ENCODE results near the gene EFNA3.

The EFNA3 gene

GRCh38 chr1:155053531-155054105, 25.0 kb upstream of the EFNA3 start:
- H3K4me1 ChIP-seq (ENCODE audit: control insufficient read depth, insufficient read depth, low read length) = peaks cover 9% of the 10 kb centered on the region
- CTCF ChIA-PET = interaction anchor here (0.6 to 3.6 kb wide), 8 partner anchors 7 to 1036 kb away, joined by 3 to 32 read pairs (median 4); no protein-coding TSS in a partner anchor

DNA sequence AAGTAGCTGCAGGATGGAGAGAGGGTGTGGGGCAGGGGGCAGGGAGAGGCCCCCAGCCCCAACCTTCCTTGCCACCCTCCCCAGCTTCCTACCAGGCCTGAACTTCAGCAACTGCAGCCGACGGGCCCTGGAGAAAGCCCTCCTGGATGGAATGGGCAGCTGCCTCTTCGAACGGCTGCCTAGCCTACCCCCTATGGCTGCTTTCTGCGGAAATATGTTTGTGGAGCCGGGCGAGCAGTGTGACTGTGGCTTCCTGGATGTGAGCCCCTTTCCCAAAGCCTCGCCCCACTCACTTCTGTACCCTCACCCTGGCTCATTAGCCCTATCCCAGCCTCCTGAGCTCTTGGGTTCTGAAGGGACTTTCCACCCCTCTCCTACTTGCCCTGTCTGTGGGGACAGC, 21.5 kb upstream of the EFNA3 start:
- no peaks in the 10 kb centered on the region for H3K9me3 ChIP-seq (ENCODE audit: control insufficient read depth, insufficient read depth, low read depth, low read length)
- H3K27ac ChIP-seq (ENCODE audit: extremely low read depth, low read depth, low read length) = no peak overlapping the region
- CTCF ChIA-PET = interaction anchor here (0.5 to 10.9 kb wide), 7 partner anchors 8 to 591 kb away, joined by 3 to 117 read pairs (median 3); no protein-coding TSS in a partner anchor
- POLR2A ChIA-PET = interaction anchor here (0.6 to 1.4 kb wide), 2 partner anchors 36 to 85 kb away, joined by 3 read pairs; no protein-coding TSS in a partner anchor
- no peak overlapping the region for H3K4me3 ChIP-seq (ENCODE audit: low read depth, low read length)
- no peaks in the 10 kb centered on the region; the same call in 1 of the 2 replicates for H3K4me1 ChIP-seq (ENCODE audit: control insufficient read depth, insufficient read depth, low read length)
- TF ChIP-seq, protein P1, sequence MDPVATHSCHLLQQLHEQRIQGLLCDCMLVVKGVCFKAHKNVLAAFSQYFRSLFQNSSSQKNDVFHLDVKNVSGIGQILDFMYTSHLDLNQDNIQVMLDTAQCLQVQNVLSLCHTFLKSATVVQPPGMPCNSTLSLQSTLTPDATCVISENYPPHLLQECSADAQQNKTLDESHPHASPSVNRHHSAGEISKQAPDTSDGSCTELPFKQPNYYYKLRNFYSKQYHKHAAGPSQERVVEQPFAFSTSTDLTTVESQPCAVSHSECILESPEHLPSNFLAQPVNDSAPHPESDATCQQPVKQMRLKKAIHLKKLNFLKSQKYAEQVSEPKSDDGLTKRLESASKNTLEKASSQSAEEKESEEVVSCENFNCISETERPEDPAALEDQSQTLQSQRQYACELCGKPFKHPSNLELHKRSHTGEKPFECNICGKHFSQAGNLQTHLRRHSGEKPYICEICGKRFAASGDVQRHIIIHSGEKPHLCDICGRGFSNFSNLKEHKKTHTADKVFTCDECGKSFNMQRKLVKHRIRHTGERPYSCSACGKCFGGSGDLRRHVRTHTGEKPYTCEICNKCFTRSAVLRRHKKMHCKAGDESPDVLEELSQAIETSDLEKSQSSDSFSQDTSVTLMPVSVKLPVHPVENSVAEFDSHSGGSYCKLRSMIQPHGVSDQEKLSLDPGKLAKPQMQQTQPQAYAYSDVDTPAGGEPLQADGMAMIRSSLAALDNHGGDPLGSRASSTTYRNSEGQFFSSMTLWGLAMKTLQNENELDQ (tag by site-specific recombination; IDR thresholded peaks at IDR 0.05; ENCODE audit: low read depth) = no peak
- H3K36me3 ChIP-seq (ENCODE audit: control insufficient read depth in 2 of 2, insufficient read depth in 1 of 2, low read length in 2 of 2) = peaks cover 0 to 69% of the 10 kb centered on the region in 2 experiments; a peak in 1 of 3 replicates

More at GRCh38 chr1:155053531-155054105, 25.0 kb upstream of the EFNA3 start:
- Histone ChIP-seq H3K9me3 (ENCODE audit: control insufficient read depth, insufficient read depth, low read depth, low read length) (no peaks in the 10 kb centered on the region), H3K4me3 (ENCODE audit: low read depth, low read length) (no peak overlapping the region), H3K36me3 (ENCODE audit: control insufficient read depth in 2 of 2, insufficient read depth in 1 of 2, low read length in 2 of 2) (peaks cover 0 to 49% of the 10 kb centered on the region in 2 experiments; a peak in 1 of 3 replicates), H3K27ac (ENCODE audit: extremely low read depth, low read depth, low read length) (no peak overlapping the region)
- POLR2A ChIA-PET = interaction anchor here (0.6 kb wide), 1 partner anchor 1063 kb away, joined by 6 read pairs; no protein-coding TSS in a partner anchor
- TF ChIP-seq ZNF654 (tag by site-specific recombination; IDR thresholded peaks at IDR 0.05; ENCODE audit: low read depth) (no peak), HOXC10 (CRISPR knock-in tag; IDR thresholded peaks at IDR 0.05) (no peak), ZNF335 (tag by site-specific recombination; conservative IDR thresholded peaks at IDR 0.05) (no peak), YY2 (tag by site-specific recombination; IDR thresholded peaks at IDR 0.05) (no peak), ZBTB20 (tag by site-specific recombination; IDR thresholded peaks at IDR 0.05) (no peak), EGR2 (tag by site-specific recombination; IDR thresholded peaks at IDR 0.05; ENCODE audit: low read depth) (no peak), KLF9 (tag by site-specific recombination; IDR thresholded peaks at IDR 0.05; ENCODE audit: low read depth) (no peak), ZNF274 (IDR thresholded peaks at IDR 0.05; ENCODE audit: low read length) (no peak), ZNF274 (tag by site-specific recombination; IDR thresholded peaks at IDR 0.05; ENCODE audit: borderline replicate concordance) (no peak), ZNF366 (tag by site-specific recombination; conservative IDR thresholded peaks at IDR 0.05) (no peak)
- TF ChIP-seq, protein P2, sequence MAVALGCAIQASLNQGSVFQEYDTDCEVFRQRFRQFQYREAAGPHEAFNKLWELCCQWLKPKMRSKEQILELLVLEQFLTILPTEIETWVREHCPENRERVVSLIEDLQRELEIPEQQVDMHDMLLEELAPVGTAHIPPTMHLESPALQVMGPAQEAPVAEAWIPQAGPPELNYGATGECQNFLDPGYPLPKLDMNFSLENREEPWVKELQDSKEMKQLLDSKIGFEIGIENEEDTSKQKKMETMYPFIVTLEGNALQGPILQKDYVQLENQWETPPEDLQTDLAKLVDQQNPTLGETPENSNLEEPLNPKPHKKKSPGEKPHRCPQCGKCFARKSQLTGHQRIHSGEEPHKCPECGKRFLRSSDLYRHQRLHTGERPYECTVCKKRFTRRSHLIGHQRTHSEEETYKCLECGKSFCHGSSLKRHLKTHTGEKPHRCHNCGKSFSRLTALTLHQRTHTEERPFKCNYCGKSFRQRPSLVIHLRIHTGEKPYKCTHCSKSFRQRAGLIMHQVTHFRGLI (tag by site-specific recombination; IDR thresholded peaks at IDR 0.05) = no peak

DNA sequence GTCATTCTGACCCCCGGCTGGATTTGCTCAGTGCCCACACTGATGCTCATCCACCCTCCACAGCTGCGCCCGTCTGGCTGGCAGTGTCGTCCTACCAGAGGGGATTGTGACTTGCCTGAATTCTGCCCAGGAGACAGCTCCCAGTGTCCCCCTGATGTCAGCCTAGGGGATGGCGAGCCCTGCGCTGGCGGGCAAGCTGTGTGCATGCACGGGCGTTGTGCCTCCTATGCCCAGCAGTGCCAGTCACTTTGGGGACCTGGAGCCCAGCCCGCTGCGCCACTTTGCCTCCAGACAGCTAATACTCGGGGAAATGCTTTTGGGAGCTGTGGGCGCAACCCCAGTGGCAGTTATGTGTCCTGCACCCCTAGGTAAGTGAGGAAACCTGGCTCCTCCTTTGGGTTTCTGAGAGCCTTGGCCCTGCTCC, 20.8 kb upstream of the EFNA3 start:
- Histone ChIP-seq H3K36me3 (ENCODE audit: control insufficient read depth in 2 of 2, insufficient read depth in 1 of 2, low read length in 2 of 2) (peaks cover 0 to 69% of the 10 kb centered on the region in 2 experiments; a peak in 1 of 3 replicates), H3K4me3 (ENCODE audit: low read depth, low read length) (no peak overlapping the region), H3K4me1 (ENCODE audit: control insufficient read depth, insufficient read depth, low read length) (no peaks in the 10 kb centered on the region; the same call in 1 of the 2 replicates), H3K27ac (ENCODE audit: extremely low read depth, low read depth, low read length) (no peak overlapping the region), H3K9me3 (ENCODE audit: control insufficient read depth, insufficient read depth, low read depth, low read length) (no peaks in the 10 kb centered on the region)
- ChIA-PET CTCF (interaction anchor here (0.5 to 10.9 kb wide), 7 partner anchors 7 to 592 kb away, joined by 3 to 117 read pairs (median 3); no protein-coding TSS in a partner anchor), POLR2A (interaction anchor here (0.6 to 1.4 kb wide), 2 partner anchors 37 to 86 kb away, joined by 3 read pairs; no protein-coding TSS in a partner anchor)
- no peak for TF ChIP-seq ZNF175 (tag by site-specific recombination; IDR thresholded peaks at IDR 0.05)
- TF ChIP-seq ZNF311 (tag by site-specific recombination; IDR thresholded peaks at IDR 0.05; ENCODE audit: borderline replicate concordance) = no peak
- TF ChIP-seq ZNF518A (tag by site-specific recombination; conservative IDR thresholded peaks at IDR 0.05; ENCODE audit: low read depth) = no peak
- no peak for TF ChIP-seq ZNF549 (tag by site-specific recombination; IDR thresholded peaks at IDR 0.05)
- TF ChIP-seq ZNF155 (tag by site-specific recombination; IDR thresholded peaks at IDR 0.05) = no peak
- TF ChIP-seq ZNF501 (tag by site-specific recombination; IDR thresholded peaks at IDR 0.05) = no peak
- no peak for TF ChIP-seq ZNF629 (tag by site-specific recombination; IDR thresholded peaks at IDR 0.05)
- TF ChIP-seq ZNF473 (tag by site-specific recombination; IDR thresholded peaks at IDR 0.05) = no peak
- TF ChIP-seq ZNF19 (tag by site-specific recombination; IDR thresholded peaks at IDR 0.05; ENCODE audit: low read depth) = no peak
- TF ChIP-seq ZNF335 (tag by site-specific recombination; conservative IDR thresholded peaks at IDR 0.05) = no peak
- TF ChIP-seq ZNF23 (tag by site-specific recombination; IDR thresholded peaks at IDR 0.05; ENCODE audit: borderline replicate concordance) = no peak

Data from HEK293 (cell line).